ENCODE measurements around the gene CHSY3.

CHSY3 gene

DNA sequence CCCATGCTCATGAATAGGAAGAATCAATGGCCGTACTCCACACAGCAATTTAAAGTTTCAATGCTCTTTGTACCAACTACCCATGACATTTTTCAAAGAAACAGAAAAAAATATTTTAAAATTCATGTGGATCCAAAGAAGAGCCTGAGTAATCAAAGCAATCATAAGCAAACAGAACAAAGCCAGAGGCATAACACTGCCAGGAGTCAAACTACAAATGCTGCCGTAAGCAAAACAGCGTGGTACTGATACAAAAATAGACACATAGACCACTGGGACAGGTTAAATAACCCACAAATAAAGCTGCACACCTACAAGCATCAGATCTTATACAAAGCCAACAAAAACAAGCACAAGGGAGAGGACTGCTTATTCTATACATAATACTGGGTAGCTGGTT, 107.7 kb downstream of the CHSY3 start:
- no peaks in the 10 kb centered on the region for H3K36me3 ChIP-seq (ENCODE audit: insufficient read depth, low read length)
- H2AFZ ChIP-seq (ENCODE audit: low read length), result no peak overlapping the region
- no peaks in the 10 kb centered on the region for H3K27me3 ChIP-seq (ENCODE audit: insufficient read depth, low read length)
- no peaks in the 10 kb centered on the region for H3K9me3 ChIP-seq (ENCODE audit: low read length)
- TF ChIP-seq EZH2 (IDR thresholded peaks at IDR 0.05; ENCODE audit: borderline replicate concordance, low read length), result no peak
- TF ChIP-seq, protein P1, sequence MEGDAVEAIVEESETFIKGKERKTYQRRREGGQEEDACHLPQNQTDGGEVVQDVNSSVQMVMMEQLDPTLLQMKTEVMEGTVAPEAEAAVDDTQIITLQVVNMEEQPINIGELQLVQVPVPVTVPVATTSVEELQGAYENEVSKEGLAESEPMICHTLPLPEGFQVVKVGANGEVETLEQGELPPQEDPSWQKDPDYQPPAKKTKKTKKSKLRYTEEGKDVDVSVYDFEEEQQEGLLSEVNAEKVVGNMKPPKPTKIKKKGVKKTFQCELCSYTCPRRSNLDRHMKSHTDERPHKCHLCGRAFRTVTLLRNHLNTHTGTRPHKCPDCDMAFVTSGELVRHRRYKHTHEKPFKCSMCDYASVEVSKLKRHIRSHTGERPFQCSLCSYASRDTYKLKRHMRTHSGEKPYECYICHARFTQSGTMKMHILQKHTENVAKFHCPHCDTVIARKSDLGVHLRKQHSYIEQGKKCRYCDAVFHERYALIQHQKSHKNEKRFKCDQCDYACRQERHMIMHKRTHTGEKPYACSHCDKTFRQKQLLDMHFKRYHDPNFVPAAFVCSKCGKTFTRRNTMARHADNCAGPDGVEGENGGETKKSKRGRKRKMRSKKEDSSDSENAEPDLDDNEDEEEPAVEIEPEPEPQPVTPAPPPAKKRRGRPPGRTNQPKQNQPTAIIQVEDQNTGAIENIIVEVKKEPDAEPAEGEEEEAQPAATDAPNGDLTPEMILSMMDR (IDR thresholded peaks at IDR 0.05; ENCODE audit: low read length), result no peak
- H3K4me2 ChIP-seq (ENCODE audit: low read length), result no peak overlapping the region
- no peak overlapping the region for H3K9ac ChIP-seq (ENCODE audit: low read length)
- no peaks in the 10 kb centered on the region for H3K79me2 ChIP-seq (ENCODE audit: insufficient read depth, low read length)
- no peak overlapping the region for H3K27ac ChIP-seq (ENCODE audit: low read depth, low read length, poor library complexity, severe bottlenecking)
- H3F3A ChIP-seq (ENCODE audit: insufficient read depth, low read length), result no peaks in the 10 kb centered on the region
- no peaks in the 10 kb centered on the region for H3K9me2 ChIP-seq (ENCODE audit: low read depth, low read length)
- H3K4me1 ChIP-seq (ENCODE audit: insufficient read depth, low read length, severe bottlenecking), result no peaks in the 10 kb centered on the region
- H4K20me1 ChIP-seq (ENCODE audit: insufficient read depth, low read length), result no peaks in the 10 kb centered on the region
- no peak overlapping the region for H3K4me3 ChIP-seq (ENCODE audit: low read depth, low read length, poor library complexity, severe bottlenecking)

DNA sequence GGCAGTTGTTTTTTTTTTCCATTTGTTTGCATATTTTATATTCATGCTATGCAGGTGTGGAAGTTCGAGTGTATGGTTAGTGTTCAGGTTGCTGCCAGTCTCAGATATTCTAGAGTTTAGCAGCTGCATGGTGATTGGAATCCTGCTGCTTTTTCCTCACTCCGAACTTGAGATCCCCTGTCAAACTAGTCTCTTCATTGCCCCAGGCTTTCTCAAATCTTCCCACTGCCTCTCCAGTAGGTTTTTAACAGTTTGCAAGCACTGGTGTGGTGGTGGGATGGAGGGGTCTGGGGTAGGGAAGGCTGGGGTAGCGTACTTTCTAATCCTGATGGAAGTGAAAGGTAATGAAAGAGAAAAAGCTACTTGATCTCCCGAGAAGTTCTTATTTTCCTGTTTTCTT, 112.9 kb downstream of the CHSY3 start:
- Histone ChIP-seq H3F3A (ENCODE audit: insufficient read depth, low read length) (no peaks in the 10 kb centered on the region), H3K4me2 (ENCODE audit: low read length) (no peak overlapping the region), H3K4me1 (ENCODE audit: insufficient read depth, low read length, severe bottlenecking) (no peaks in the 10 kb centered on the region), H3K27ac (ENCODE audit: low read depth, low read length, poor library complexity, severe bottlenecking) (no peak overlapping the region), H3K9me3 (ENCODE audit: low read length) (no peaks in the 10 kb centered on the region), H3K4me3 (ENCODE audit: low read depth, low read length, poor library complexity, severe bottlenecking) (no peak overlapping the region), H3K27me3 (ENCODE audit: insufficient read depth, low read length) (no peaks in the 10 kb centered on the region), H3K36me3 (ENCODE audit: insufficient read depth, low read length) (no peaks in the 10 kb centered on the region), H3K9me2 (ENCODE audit: low read depth, low read length) (no peaks in the 10 kb centered on the region), H3K79me2 (ENCODE audit: insufficient read depth, low read length) (no peaks in the 10 kb centered on the region), H3K9ac (ENCODE audit: low read length) (no peak overlapping the region), H2AFZ (ENCODE audit: low read length) (no peak overlapping the region), H4K20me1 (ENCODE audit: insufficient read depth, low read length) (no peaks in the 10 kb centered on the region)
- TF ChIP-seq, protein P1 (IDR thresholded peaks at IDR 0.05; ENCODE audit: low read length), result no peak
- no peak for TF ChIP-seq EZH2 (IDR thresholded peaks at IDR 0.05; ENCODE audit: borderline replicate concordance, low read length)

DNA sequence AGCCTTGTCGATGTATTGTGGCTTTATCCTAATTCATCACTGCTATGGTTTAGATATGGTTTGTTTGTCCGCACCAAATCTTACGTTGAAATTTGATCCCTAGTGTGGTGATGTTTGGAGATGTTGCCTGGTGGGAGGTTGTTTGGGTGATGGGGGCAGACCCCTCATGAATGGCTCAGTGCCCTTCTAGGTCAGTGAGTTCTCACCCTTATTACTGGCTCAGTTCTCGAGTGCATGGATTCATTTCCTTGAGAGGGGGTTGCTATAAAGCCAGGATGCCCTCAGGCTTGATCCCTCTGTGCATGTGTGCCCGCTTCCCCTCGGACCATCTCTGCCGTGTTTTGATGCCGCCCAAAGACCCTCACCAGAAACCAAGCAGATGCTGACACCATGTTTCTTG, 114.4 kb downstream of the CHSY3 start:
- Histone ChIP-seq H3K27ac (ENCODE audit: low read depth, low read length, poor library complexity, severe bottlenecking) (no peak overlapping the region), H4K20me1 (ENCODE audit: insufficient read depth, low read length) (no peaks in the 10 kb centered on the region), H3K27me3 (ENCODE audit: insufficient read depth, low read length) (no peaks in the 10 kb centered on the region)

More for the DNA sequence above, 114.4 kb downstream of the CHSY3 start:
- no peak overlapping the region for H3K4me2 ChIP-seq (ENCODE audit: low read length)
- H2AFZ ChIP-seq (ENCODE audit: low read length), result no peak overlapping the region
- TF ChIP-seq, protein P1 (IDR thresholded peaks at IDR 0.05; ENCODE audit: low read length), result no peak
- no peak for TF ChIP-seq EZH2 (IDR thresholded peaks at IDR 0.05; ENCODE audit: borderline replicate concordance, low read length)
- no peaks in the 10 kb centered on the region for H3K9me3 ChIP-seq (ENCODE audit: low read length)
- H3K4me1 ChIP-seq (ENCODE audit: insufficient read depth, low read length, severe bottlenecking), result no peaks in the 10 kb centered on the region
- H3K36me3 ChIP-seq (ENCODE audit: insufficient read depth, low read length), result no peaks in the 10 kb centered on the region
- H3K9ac ChIP-seq (ENCODE audit: low read length), result no peak overlapping the region
- H3K9me2 ChIP-seq (ENCODE audit: low read depth, low read length), result no peaks in the 10 kb centered on the region
- H3F3A ChIP-seq (ENCODE audit: insufficient read depth, low read length), result no peaks in the 10 kb centered on the region
- H3K4me3 ChIP-seq (ENCODE audit: low read depth, low read length, poor library complexity, severe bottlenecking), result no peak overlapping the region
- no peaks in the 10 kb centered on the region for H3K79me2 ChIP-seq (ENCODE audit: insufficient read depth, low read length)

Measured in OCI-LY1 (cell line).